GM19468 (cell line): ENCODE measurements around the gene ZGPAT.
A peak's percentile ranks its signal among the peaks of the same experiment; 100 is the strongest.
"Not testable (repeated sequence)": the region's sequence is repeated elsewhere in the genome, so short reads cannot be mapped to it uniquely, and the experiment has no call there.

Experiments used
- ATAC-seq: cut with Tn5 transposase; IDR thresholded peaks from one replicate; pipeline ENCODE4 v1.9.1; 2021; ENCODE audit warnings: mild to moderate bottlenecking, moderate library complexity, moderate number of reproducible peaks; ENCODE audit not compliant: unreplicated experiment; ENCODE audit errors: extremely low read depth

ZGPAT gene, protein sequence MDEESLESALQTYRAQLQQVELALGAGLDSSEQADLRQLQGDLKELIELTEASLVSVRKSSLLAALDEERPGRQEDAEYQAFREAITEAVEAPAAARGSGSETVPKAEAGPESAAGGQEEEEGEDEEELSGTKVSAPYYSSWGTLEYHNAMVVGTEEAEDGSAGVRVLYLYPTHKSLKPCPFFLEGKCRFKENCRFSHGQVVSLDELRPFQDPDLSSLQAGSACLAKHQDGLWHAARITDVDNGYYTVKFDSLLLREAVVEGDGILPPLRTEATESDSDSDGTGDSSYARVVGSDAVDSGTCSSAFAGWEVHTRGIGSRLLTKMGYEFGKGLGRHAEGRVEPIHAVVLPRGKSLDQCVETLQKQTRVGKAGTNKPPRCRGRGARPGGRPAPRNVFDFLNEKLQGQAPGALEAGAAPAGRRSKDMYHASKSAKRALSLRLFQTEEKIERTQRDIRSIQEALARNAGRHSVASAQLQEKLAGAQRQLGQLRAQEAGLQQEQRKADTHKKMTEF

DNA sequence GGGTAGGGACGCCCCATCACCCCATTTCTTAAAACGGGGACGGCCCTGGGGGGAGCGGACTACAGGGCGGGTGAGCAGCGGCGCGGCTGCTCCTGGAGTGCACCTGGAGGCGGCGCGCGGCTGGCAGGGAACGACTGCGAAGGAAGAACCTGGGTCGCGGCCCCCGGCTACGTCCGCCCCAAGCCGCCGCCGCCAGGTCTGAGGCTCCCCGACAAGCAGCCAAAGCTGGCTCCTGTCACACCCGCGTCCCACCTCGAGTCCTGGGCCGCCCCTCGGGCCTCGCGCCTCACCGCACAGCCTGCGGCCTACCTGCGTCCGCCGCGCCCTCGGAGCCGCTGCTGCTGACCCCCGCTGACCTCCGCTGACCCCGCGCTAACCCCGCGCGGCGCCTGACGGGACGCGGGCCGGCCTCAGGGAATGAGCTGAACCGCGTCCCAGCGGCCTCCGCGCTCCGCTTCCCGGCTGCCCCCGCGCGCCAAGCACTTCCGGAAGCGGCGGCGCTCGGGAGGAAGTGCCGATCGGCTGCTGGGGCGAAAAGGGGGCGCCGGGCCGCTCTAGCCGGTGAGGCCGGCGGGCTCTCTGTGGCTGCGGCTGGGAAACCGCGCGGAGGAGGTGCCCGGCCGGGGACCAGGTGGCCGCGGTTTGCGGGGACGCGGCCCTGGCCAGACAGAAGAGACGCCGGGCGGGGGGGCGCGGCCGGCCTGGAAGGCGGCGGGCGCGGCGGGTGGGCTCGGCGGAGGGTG, at the start of gene ZGPAT, which contains the start of gene ARFRP1:
Gene ZGPAT (plus strand): TSS at position 482 of the 743 bp plus-strand sequence. CDS start 542 bp downstream, outside the sequence.
Gene ARFRP1 (minus strand): TSS at position 419 of the 743 bp plus-strand sequence. CDS start 885 bp downstream, outside the sequence.
- ATAC-seq: peak; percentile 51

DNA sequence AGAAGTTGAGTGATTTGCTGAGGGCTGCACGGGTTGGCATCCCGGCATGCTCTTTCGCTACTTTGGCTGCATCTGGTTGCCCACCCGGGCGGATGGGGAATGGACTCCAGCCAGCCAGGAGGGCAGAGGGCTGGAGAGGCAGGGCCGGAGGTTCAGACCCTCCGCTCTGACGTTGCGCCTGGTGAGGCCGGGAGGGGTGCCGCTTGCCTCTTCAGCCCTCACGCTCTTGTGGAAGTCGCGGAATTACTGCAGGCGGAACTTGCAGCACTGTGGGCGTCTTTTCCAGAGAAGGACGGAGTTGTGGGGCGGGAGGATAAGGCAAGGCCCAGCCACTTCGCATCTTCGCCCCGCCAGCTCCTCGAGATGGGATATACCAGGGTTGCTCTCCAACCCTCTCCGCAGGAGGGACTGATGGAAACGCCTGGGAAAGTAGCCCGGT, 49.1 kb upstream of the ZGPAT start:
- no peak for ATAC-seq

DNA sequence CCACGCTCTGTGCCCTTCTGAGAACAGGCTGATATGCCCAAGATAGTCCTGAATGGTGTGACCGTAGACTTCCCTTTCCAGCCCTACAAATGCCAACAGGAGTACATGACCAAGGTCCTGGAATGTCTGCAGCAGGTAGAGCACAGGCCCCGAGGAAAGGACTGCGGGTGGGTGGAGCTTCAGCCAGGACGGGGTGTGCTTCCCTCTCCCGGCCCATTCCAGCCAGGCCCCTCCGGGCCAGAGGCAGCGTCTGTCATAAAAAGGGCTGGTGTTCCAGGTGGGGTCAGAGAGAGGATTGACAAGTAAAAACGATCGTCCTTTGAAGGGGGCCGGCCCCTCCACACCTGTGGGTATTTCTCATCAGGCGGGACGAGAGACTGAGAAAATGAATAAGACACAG, 48.5 kb upstream of the ZGPAT start:
- no peak for ATAC-seq

DNA sequence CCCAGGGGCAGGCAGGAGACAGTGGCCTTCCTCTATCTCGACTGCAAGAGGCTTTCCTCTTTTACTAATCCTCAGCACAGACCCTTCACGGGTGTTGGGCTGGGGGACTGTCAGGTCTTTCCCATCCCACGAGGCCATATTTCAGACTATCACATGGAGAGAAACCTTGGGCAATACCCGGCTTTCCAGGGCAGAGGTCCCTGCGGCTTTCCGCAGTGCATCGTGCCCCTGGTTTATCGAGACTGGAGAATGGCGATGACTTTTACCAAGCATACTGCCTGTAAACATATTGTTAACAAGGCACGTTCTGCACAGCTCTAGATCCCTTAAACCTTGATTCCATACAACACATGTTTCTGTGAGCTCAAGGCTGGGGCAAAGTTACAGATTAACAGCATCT, 47.7 kb upstream of the ZGPAT start:
- not testable (repeated sequence) for ATAC-seq

DNA sequence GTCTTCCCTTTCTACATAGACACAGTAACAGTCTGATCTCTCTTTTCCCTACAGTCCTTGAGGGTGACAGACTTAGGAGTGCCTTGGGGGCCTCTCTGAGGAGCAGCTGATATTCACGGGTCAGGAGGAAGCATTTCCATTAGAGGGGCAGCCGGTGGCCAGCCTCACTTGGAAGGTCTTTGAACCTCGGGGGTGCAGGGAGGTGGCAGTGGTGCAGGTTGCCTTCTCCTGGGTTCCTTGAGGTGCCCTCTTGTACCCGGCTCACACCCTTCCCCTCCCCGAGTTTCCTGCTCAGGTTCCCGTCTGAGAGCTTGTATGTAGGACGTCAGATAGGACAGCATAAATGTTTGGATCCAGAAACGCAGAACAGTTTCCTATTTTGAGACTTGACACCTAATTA, 47.2 kb upstream of the ZGPAT start:
- no peak for ATAC-seq

DNA sequence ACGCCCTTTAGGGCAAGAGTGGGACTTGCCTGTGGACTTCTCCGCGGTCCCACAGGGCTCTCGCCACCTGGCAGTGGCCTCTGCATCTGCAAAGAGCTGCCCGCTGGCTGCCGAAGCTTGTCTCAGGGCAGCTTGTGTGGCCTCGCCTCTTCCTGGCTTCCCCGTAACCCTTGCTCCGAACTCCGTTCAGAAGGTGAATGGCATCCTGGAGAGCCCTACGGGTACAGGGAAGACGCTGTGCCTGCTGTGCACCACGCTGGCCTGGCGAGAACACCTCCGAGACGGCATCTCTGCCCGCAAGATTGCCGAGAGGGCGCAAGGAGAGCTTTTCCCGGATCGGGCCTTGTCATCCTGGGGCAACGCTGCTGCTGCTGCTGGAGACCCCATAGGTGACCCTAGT, 46.7 kb upstream of the ZGPAT start:
- ATAC-seq: no peak

DNA sequence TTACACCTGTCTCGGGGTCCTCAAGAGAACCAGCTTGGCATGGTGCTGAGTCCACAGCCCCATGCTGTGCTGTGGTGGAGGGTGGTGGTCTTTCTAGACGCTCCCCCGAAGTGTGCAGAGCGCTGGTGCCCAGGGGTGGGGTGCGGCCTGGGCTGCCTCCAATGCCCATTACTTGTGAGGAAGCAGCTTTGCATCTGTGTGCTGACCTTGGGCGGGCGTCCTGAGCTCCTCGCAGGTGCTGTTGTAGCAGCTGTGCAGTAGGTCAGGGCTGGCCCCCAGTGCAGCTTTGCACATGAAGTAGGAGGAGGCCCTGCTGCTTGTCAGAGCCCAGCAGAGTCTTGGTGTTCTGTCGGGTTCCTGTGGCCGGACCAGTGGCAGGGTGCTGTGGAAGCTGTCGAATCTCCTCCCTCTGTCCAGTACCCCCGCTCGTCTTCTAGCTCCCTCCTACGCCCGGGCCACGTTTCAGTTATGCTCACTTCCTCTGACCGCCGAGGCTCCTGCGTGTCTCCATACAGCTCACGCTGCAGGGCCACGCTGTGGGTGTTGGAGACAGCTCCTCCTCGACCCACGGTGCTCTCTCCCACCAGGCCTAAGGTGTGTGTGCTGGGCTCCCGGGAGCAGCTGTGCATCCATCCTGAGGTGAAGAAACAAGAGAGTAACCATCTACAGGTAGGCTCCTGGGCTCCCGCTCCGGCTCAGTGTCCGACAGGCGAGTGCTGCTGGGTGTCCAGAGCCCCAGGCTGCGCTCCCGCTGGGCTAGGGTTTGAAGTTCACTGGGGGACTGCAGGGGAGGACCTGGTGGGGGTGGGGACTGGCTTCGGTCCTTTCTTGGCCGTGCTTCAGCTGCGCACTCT, 45.7 kb upstream of the ZGPAT start:
- ATAC-seq: no peak

DNA sequence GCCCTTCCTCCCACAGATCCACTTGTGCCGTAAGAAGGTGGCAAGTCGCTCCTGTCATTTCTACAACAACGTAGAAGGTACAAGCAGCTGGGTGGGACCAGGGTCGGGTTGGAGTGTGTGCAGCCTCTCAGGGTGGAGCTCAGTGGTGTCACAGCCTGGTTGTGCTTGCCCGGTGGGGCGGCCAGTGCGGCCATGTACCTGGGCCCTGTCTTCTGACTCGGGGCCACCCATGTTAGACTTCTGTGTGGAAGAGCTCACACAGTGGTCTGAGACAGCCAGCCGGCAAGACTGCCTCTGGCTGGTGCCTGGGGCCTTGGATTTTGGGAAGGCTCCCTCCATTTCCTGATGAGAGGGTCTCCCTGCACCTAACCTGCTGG, 45.0 kb upstream of the ZGPAT start:
- ATAC-seq: no peak

DNA sequence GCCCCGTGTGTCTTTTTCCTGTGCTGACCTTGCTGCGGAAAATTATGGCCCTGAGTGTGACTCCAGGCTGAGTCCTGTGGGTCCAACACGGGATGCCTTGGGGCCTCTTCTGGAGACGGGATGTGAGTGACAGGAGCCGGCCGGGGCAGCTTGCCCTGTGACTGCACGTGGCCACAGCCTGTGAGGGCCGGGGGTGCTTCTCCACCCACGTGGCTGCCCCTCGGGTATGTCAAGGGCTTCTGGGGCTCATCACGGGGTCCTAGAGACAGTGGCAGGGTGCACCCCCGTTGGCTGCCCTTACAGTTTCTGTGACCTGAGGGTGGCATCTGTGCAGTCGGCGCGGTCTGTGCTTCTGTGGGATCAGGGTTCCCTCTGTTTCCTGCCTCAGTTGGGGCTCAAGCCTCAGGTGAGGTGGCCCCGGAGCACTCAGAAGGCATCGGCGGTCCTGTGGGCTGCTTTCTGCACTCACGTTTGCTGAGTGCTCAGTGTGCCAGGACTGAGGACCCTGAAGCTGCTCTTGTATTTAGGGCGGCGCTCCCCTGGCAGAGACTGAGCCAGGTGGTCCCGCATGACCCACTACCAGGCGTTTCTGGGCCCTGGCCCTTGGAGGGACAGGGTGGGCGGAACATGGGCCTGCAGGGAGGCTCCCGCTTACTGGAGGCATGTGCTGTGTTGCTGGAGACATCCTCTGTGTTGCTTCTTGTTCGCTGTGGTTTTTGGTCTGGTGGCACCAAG, 44.3 kb upstream of the ZGPAT start:
- ATAC-seq: no peak

DNA sequence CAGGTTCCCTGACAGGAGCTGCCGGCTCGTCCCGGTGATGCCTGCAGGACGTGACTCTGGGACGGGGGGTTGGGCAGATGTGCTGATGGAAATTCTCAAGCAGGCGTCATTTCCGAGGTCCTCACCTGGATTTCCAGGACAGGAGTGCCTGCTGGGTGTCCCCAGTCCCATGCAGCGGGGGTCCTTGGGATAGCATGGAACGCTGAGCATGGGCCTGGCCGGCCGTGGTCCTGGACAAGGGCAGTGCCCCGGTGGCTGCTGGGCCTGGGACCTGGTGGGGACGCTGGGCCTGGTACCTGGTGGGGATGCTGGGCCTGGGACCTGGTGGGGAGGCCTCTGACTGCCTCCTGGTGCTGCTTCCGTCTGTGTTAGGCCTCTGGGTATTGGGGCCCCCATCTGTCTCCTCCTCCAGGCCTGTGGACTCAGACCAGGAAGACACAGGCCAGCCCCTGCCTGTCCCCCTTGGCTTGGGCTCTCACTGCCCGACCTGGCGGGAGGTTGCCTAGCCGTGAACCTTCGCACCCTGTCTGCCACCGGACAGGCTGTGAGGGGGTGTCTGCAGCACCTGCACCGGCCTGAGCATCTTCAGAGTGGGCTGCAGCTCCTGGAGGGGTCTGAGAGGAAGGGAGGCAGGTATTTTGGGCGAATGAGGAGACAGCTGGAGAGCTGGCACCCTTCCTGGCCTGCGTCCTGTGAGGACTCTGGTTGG, 43.5 kb upstream of the ZGPAT start:
- no peak for ATAC-seq

DNA sequence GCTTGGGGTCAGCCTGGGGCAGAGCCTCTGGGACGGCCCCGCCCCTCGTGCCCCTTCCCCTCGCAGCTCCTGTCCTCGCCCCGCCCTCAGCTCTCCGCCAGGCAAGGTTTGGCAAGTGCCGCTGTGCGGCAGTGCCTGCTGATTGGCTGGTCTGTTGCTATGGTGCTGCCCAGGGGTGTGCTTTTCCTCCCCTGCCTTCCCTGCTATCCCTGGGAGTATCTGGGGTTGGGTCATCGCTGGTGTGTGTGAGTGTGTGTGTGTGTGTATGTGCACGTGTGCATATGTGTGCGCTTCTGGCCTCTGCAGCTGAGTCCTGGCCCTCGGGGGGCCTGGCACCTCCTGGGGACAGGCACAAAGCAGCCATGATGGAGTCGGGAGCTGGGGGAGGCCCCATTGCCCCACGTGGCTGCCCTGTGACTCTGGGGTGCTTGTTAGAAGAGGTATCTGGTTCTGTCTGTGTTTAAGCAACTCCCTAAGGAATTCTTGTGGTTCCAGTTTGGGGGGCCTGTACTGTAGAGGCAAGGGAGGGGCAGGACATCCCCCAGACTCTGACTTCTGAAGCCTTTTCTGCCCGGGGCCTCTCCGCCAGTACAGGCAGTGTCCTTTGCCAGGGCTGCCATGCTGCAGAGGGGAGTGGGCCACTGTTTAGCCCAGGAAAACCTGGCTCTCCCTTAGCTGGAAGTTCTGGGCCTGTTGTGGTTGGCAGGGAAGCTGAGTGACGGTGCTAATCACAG, 42.8 kb upstream of the ZGPAT start:
- no peak for ATAC-seq

DNA sequence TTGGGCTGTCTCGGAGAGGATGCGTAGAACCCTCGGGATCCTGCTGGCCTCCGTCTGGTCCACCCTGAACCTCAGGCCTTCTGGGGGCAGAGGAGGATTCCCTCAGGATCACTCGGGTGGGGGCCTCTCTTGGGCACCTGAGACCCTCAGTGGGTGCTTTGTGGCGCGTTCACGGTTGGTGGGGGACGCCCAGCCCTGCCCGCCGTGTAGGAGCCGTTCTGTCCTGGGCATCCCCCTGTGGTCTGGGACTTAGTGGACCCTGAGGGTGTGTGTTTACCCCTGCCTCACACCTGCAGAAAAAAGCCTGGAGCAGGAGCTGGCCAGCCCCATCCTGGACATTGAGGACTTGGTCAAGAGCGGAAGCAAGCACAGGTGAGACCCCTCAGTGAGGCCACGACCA, 42.1 kb upstream of the ZGPAT start:
- ATAC-seq: no peak

DNA sequence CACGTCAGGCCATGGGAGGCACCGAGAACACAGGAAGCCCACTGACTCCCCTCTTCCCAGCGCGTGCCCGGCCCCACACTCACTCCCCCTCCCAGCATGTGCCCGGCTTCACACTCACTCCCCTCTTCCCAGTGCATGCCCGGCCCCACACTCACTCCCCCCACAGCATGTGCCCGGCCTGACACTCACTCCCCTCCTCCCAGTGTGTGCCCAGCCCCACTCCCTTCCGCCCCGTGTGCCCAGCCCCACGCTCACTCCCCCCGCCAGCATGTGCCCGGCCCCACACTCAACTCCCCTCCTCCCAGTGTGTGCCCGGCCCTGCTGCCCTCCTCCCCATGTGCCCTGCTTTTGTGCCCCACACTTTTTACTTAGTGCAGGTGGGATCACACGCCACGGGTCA, 40.0 kb upstream of the ZGPAT start:
- no peak for ATAC-seq

DNA sequence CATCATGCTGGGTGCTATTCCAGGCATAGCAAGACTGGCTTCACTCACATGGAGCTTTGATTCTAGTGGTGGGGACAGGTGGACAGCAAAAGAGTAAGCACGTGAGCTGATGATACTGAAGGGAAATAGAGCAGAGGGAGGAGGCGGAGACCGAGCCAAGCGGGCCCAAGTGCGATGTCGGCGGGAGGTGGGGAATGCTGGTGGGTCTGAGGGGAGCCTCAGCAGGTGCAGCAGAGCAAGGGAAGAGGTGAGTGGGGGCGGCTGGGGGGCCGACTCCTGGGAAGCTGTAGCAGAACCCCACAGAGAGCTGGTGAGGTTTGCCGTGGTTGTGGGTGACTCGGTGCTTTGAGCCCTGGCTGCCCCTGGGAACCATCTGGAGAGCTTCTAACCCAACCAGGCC, 39.5 kb upstream of the ZGPAT start:
- no peak for ATAC-seq

DNA sequence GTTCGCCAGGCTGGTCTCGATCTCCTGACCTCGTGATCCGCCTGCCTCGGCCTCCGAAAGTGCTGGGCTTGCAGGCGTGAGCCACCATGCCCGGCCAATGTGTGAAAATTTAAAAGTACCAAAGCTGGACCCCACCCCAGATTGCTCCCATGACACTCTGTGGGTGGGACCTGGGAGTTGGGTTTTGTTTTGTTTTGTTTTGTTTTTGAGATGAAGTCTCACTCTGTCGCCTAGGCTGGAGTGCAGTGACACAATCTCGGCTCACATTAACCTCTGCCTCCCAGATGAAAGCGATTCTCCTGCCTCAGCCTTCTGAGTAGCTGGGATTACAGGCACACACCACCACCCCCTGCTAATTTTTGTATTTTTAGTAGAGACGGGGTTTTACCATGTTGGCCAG, 36.1 kb upstream of the ZGPAT start:
- ATAC-seq: not testable (repeated sequence)

DNA sequence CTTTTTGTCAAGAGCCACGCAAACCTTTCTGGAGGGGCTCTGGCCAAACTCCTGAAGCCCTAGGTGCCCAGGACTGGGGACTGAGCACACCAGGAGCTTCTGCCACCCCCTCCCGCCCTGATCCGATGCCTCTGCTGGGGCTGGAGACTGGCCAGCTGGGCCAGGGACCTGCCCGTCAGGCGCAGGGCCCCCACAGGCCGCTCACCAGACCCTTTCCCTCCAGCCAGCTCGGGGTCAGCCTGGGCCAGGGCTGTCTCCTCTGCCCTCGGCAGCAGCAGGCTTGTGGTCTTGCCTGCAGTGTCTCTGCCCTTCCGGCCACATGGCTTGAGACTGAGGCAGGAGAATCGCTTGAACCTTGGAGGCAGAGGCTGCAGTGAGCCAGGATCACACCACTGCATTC, 35.2 kb upstream of the ZGPAT start:
- ATAC-seq: no peak

DNA sequence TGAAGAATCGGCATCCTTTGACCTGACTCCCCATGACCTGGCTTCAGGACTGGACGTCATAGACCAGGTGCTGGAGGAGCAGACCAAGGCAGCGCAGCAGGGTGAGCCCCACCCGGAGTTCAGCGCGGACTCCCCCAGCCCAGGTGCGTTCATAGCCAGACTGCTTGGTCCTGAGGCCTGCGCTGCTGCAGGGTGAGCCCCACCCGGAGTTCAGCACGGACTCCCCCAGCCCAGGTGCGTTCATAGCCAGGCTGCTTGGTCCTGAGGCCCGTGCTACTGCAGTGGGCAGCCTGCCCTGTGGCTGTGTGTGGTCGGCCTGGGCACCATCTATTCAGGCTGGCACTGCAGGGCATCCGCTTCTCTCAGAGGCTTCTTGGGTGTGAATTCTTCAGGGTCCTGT, 33.9 kb upstream of the ZGPAT start:
- ATAC-seq: no peak

DNA sequence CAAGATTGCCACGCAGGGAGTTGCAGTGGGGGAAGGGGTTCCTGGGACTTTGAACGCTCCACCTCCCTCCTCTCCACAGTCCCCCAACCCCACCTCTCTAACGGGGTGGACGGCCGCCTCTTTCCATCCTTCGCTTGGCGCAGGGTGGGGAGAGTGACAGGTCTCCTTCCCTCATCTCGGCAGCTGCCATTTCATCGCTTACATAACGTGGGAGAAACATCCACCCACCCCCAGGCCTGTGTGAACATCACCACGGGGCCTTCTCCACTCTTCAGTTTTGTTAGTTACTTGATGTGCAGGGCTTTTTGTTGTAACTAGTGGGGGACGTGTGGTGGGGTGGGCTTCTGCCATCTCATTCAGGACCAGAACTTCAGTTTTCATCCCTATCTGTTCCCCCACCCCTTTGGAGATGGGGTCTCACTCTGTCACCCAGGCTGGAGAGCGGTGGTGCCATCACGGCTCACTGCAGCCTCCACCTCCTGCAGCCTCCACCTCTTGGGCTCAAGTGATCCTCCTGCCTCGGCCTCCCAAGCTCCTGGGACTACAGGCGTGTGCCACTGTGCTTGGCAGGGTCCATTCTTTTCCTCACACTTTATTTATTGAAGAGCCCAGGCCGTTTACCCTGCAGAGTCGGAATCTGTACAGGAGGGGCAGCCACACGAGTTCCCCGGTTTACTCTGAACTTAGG, 32.0 kb upstream of the ZGPAT start:
- no peak for ATAC-seq
